Measurements from ENCODE around the gene OSCP1.

- TF ChIP-seq POLR2A (IDR thresholded peaks at IDR 0.05): peak; percentile 56 to 70
- no peak for TF ChIP-seq CTCF (IDR thresholded peaks at IDR 0.05)
- TF ChIP-seq POLR2AphosphoS5 (IDR thresholded peaks at IDR 0.05; ENCODE audit: insufficient read depth in 1 of 2, low read depth in 1 of 2): peak; percentile 97
Measured at GRCh38 chr1:36386265-36387140, 63.7 kb downstream of the OSCP1 start.

Data from vagina (tissue), 2 donors.